ENCODE measurements around the gene SAMD11. TPM values are rescaled to one million over a fixed set of nuclear protein-coding genes. Genes with fewer than 3 reads are reported as not detected.

Gene SAMD11
- total RNA-seq, 1 experiment from 2014 or later: 13.5 TPM

DNA sequence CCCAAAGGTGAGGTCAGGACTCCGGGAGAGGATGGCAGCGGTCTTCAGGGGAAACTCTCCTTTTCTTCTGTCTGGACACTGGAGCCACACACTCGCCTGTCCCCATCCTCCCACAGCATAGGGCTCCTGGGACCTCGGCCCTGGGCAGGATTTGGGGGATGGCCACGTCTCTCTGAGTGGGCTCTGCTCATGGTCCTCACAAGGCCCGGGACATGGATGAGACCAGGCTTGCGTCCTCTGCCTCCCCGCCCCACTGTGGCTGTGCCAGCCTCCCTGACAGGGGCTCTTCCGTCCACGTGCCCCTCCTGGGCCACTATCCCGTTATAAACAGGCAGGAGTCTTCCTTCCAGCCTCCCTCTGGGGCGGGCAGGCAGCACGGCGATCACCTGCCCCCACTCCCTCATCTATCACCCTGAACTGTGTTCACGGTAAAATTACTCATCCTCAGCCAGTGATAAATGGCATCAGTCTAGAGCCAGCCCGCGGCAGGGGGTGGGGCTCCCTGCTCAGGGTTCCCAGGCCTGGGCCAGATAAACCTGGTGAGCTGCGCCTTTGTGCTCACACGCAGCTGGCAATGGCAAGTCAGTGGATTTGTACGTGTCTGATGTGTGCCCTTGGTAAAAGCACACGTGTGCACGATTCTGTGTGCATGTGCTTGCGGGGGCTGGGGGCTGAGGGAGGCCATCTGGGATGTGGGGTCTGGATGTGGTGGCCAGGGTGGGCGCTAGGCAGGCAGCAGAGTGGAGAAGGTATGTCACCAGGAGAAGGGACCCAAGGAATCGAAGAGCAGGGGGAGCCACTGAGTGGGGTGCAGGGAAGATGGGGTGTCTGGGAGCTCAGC, 12.6 kb upstream of the SAMD11 start:
- no peak overlapping the region for H3K27ac ChIP-seq (ENCODE audit: insufficient read length, low read depth, low read length)
- H4K5ac ChIP-seq (ENCODE audit: insufficient read length, low read depth, low read length): no peak overlapping the region

More for the DNA sequence above, 12.6 kb upstream of the SAMD11 start:
- Histone ChIP-seq H4K91ac (ENCODE audit: insufficient read length, low read depth, low read length) (no peak overlapping the region), H3K56ac (ENCODE audit: insufficient read length, low read depth, low read length) (no peak overlapping the region), H3K4me2 (ENCODE audit: insufficient read depth, insufficient read length, low read length) (no peak overlapping the region), H2BK5ac (ENCODE audit: insufficient read length, low read length) (no peak overlapping the region), H3K4ac (ENCODE audit: low read depth, low read length) (no peak overlapping the region), H4K20me1 (ENCODE audit: control insufficient read depth, insufficient read depth, insufficient read length) (no peaks in the 10 kb centered on the region), H3K18ac (ENCODE audit: insufficient read length, low read depth, low read length) (no peak overlapping the region), H3K14ac (ENCODE audit: insufficient read depth, low read length) (no peak overlapping the region), H3K9ac (ENCODE audit: extremely low read depth, insufficient read length, low read length) (no peak overlapping the region), H2BK15ac (ENCODE audit: low read depth, low read length) (no peak overlapping the region), H2BK20ac (ENCODE audit: low read depth, low read length, poor library complexity, severe bottlenecking) (no peak overlapping the region), H3K79me1 (ENCODE audit: insufficient read depth, low read depth, low read length, poor library complexity, severe bottlenecking) (no peaks in the 10 kb centered on the region), H3K27me3 (ENCODE audit: insufficient read depth, low read length) (peaks cover 4% of the 10 kb centered on the region; the same call in 1 of the 2 replicates), H3K9me3 (ENCODE audit: control insufficient read depth, low read depth, low read length) (no peaks in the 10 kb centered on the region), H4K8ac (replicated peaks; ENCODE audit: insufficient read length, low read depth, low read length) (no peak overlapping the region), H2AK5ac (ENCODE audit: insufficient read length, low read length) (no peak overlapping the region), H3K23ac (ENCODE audit: insufficient read length, low read depth, low read length) (no peak overlapping the region), H3K79me2 (ENCODE audit: insufficient read depth, low read length) (no peaks in the 10 kb centered on the region), H2AFZ (ENCODE audit: low read length) (no peak overlapping the region), H2BK12ac (ENCODE audit: insufficient read length, low read depth, low read length) (no peak overlapping the region), H2BK120ac (ENCODE audit: low read depth, low read length, poor library complexity, severe bottlenecking) (no peak overlapping the region), H3T11ph (ENCODE audit: low read length) (no peak overlapping the region), H3K23me2 (ENCODE audit: insufficient read length, low read depth, low read length, poor library complexity, severe bottlenecking) (no peaks in the 10 kb centered on the region), H3K4me1 (ENCODE audit: insufficient read depth, low read length) (no peaks in the 10 kb centered on the region)
- H3K4me3 Mint-ChIP-seq: no peak overlapping the region; a peak in 1 of 5 replicates
- peaks cover 0 to 4% (median 4%) of the 10 kb centered on the region in 3 experiments; a peak in 3 of 7 replicates for H3K36me3 Mint-ChIP-seq (ENCODE audit: insufficient read depth in 1 of 3, low read depth in 3 of 3)
- TF ChIP-seq, protein P1, sequence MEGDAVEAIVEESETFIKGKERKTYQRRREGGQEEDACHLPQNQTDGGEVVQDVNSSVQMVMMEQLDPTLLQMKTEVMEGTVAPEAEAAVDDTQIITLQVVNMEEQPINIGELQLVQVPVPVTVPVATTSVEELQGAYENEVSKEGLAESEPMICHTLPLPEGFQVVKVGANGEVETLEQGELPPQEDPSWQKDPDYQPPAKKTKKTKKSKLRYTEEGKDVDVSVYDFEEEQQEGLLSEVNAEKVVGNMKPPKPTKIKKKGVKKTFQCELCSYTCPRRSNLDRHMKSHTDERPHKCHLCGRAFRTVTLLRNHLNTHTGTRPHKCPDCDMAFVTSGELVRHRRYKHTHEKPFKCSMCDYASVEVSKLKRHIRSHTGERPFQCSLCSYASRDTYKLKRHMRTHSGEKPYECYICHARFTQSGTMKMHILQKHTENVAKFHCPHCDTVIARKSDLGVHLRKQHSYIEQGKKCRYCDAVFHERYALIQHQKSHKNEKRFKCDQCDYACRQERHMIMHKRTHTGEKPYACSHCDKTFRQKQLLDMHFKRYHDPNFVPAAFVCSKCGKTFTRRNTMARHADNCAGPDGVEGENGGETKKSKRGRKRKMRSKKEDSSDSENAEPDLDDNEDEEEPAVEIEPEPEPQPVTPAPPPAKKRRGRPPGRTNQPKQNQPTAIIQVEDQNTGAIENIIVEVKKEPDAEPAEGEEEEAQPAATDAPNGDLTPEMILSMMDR (conservative IDR thresholded peaks at IDR 0.05): no peak
- peaks cover 4 to 11% of the 10 kb centered on the region in 2 experiments; a peak in 3 of 4 replicates for H3K4me1 Mint-ChIP-seq
- no peak overlapping the region for H3K27ac Mint-ChIP-seq
- peaks cover 77% of the 10 kb centered on the region for H3K27me3 Mint-ChIP-seq (ENCODE audit: low read depth)
- H3K9me3 Mint-ChIP-seq: peaks cover 2 to 3% of the 10 kb centered on the region in 2 experiments; a peak in 2 of 5 replicates
- WGBS (ENCODE audit: extremely low coverage, insufficient read length, low lambda C conversion rate): no CpG with 5 or more reads among the region's 25 CpGs
- no peak for DNase-seq

Data from H9 (cell line).